ENCODE data around the gene TBC1D4.
"Not testable (repeated sequence)": the region's sequence is repeated elsewhere in the genome, so short reads cannot be mapped to it uniquely, and the experiment has no call there.

TBC1D4 gene

GRCh38 chr13:75312884-75313520 is 169.0 kb downstream of the TBC1D4 start:
- no peak for DNase-seq

- no peak for DNase-seq
These were observed 171.9 kb downstream of the TBC1D4 start for GRCh38 chr13:75309981-75310580.

DNA sequence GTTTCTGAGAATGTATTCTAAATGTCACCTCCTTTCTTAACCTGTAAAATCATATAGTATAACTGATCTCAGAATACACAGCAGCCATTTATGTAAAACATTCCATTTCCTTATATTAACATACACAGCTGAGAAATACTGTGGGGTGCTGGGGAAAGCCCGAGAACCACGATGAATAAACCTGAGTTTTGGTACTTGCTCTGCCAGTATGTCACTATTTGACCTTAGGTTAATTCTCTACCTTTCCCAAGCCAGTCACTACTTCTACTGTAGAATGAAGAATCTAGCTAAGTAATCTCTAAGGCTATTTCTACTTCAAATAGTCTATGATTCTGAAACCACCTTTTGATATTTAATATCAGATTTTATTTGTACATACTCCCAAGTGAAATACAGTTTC is 173.7 kb downstream of the TBC1D4 start:
- DNase-seq: no peak

GRCh38 chr13:75307370-75307949 is 174.5 kb downstream of the TBC1D4 start:
- no peak for DNase-seq

- DNase-seq: not testable (repeated sequence)
These were observed 175.0 kb downstream of the TBC1D4 start for GRCh38 chr13:75306967-75307366.

GRCh38 chr13:75305059-75305458 is 176.9 kb downstream of the TBC1D4 start:
- DNase-seq: no peak

DNA sequence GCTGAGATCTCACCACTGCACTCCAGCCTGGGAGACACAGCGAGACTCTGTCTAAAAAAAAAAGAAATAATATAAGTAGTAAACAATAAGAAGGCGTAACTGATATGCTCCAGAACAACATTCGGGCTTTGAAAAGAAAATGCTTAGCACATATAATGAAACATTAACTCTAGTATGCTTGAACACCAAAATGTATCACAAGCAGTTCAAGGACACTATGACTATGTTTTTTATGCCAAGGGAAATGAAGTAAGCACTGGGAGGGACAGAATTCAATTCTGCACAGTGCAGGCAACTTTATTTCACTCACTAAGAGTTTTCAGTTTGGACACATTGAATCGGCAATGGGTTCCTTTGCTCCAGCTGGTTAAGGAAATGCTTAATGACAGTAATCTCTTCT is 178.7 kb downstream of the TBC1D4 start:
- no peak for DNase-seq

- DNase-seq: no peak
These were observed 179.8 kb downstream of the TBC1D4 start for GRCh38 chr13:75302071-75302698.

DNA sequence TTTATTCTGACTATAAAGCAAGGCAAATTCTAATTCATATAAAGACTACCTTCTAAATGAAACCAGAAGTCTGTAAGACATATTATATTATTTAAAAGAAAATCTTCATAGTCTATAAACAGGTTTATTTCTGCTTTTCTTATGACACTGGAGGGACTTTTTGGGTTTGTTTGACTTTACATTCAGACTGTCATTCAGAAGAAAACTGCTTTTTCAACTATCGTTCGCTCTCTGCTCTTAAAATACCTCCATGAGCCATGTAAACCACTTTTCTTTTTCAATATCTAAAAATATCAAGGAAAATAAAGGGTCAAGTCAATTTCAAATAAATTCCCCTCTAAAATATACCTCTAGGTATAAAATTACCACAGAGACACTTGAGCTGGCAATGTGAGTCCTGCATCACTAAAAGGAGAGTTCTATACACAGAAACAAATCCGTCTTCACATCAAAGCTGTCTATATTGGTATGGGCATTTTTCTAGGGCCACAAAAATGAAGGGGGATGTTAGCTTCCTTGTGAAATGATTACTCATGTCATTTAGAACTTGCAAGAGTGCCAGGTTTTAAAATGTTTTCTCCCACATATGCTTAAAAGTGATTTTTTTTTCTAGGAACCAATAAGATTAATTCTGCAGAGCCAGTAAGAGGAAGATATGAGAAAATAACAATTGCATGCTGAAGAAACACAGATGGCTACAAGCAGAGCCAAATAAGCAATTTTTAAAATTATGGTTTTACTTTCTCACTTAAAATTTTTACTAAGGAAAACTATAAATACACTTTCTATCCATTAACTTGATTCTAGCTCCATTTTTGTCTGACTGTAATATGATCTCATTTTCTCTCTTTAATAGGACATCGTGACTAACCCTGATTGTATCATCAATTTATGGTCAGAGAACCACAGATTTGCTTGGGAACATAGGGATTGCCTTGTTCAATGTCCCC is 181.8 kb downstream of the TBC1D4 start:
- DNase-seq: no peak

GRCh38 chr13:75299246-75299645 is 182.7 kb downstream of the TBC1D4 start:
- DNase-seq: no peak

GRCh38 chr13:75296641-75297040 is 185.3 kb downstream of the TBC1D4 start:
- DNase-seq: no peak

GRCh38 chr13:75295201-75295600 is 186.8 kb downstream of the TBC1D4 start:
- DNase-seq: no peak

DNA sequence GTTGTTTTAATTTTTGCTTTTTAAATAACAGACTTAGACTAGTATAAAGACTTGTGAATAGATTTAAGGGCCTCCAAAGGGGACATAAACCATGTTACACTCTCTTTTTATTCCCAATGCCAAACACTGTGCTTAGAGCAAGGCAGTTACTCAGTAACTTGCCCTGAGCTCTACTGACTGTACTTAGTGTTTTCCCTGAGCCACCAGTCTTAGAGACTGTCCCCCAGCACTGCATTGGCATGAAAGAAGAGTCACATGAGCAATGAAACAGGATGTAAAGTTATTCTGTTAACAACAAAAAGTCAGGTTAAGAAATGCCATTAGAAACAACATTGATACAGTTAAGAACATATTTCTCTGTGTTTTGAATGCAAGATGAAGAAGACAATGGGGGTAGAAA is 187.9 kb downstream of the TBC1D4 start:
- no peak for DNase-seq

DNA sequence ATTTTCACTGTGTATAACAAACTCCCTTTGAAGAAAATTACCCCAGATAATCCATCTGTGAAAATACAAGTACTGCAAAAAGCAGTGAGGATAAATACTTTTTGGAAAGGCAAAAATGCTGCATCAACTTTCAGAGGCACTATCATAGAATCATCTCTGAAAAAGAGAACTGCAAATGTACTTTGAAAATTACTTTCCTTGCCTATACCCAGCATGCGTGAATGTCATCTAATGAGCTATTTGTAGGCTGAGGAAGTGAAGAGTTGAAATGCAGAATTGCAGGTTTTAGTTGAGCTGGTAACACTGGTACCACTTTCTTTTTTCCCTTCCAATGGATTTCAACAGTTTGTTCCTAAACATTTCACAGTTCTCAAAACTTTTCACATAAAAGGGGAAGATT is 196.7 kb downstream of the TBC1D4 start:
- DNase-seq: no peak

DNA sequence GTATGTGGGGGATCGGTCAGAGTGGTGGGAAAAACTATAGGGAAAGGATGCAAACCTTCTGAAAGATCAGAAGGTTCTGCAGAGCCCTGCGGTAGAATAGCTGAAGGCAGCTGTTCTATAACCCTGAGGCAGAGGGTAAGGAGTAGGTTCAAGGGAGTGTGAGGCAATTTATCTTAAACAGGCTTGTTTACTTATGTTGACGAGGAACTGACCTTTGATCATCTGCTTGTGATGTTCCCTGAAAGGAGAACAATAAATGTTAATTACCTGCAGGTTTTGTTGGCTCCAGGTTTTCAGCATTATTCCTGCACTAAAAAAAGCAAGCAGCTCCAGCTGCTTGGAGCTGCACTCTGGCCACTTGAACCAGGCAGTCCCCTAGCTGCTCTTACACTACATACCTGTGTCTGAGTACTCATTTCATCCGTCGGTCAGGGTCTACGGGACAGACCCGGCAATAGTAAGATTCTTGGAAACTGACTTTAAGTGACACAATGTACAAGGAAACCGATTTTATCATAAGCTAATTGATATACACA is 202.1 kb downstream of the TBC1D4 start:
- DNase-seq: no peak

- DNase-seq: not testable (repeated sequence)
These were observed 208.3 kb downstream of the TBC1D4 start for GRCh38 chr13:75273695-75274094.

DNA sequence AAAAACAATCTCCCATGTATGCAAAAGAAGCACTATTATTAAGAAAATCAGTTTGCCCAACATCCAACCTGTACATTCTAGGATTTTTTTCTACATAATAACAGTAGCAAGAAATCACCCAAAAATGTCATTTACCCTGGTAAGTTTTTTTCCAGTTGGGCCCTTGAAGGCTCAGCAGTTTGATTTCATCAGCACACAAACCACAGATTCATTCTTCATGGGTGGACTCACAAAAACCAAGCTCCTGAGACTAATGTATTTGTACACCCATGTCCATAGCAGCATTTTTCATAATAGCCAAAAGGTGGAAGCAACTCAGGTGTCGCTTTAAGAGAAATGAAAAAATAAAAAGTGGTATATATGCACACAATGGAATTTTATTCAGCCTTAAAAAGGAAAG is 210.1 kb downstream of the TBC1D4 start:
- DNase-seq: no peak

- not testable (repeated sequence) for DNase-seq
These were observed 213.5 kb downstream of the TBC1D4 start for GRCh38 chr13:75268481-75268880.

GRCh38 chr13:75264611-75265010 is 217.4 kb downstream of the TBC1D4 start:
- DNase-seq: no peak

GRCh38 chr13:75263741-75264407 is 218.1 kb downstream of the TBC1D4 start:
- DNase-seq: no peak

GRCh38 chr13:75258159-75258782 is 223.7 kb downstream of the TBC1D4 start:
- no peak for DNase-seq

GRCh38 chr13:75256922-75257321 is 225.0 kb downstream of the TBC1D4 start:
- no peak for DNase-seq
